Bone marrow (tissue), 2 donors: ENCODE results near the gene NRBF2.
"Not testable (repeated sequence)": the region's sequence is repeated elsewhere in the genome, so short reads cannot be mapped to it uniquely, and the experiment has no call there.

Experiments
- DNase-seq, 2 donors: peaks; one replicate each; lab custom pipeline; 2025; lab: John Stamatoyannopoulos, UW

Gene NRBF2

DNA sequence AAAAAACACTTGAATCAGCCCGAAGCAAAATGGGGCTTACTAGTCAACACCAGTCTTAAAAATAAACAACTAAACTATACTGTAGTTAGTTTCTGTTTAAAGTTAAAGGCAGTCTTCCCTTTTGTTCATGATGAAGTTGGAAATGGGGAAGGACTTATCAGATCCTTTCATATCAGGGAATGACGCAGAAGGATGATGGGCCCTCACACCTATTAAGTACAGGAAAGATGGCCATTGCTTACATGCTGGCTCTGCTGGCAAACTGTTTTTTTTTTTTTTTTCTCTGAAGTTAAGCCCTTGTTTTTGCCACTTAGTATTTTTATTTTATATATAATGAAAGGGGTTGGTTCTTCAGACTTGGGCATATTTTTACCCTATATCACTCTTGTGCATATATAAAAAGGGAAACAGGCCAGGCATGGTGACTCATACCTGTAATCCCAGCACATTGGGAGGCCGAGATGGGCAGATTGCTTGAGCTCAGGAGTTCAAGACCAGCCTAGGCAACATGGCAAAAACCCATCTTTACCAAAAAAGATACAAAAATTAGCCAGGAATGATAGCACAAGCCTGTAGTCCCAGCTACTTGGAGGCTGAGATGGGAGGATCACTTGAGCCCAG is 16.6 kb upstream of the NRBF2 start:
- no peak for DNase-seq

DNA sequence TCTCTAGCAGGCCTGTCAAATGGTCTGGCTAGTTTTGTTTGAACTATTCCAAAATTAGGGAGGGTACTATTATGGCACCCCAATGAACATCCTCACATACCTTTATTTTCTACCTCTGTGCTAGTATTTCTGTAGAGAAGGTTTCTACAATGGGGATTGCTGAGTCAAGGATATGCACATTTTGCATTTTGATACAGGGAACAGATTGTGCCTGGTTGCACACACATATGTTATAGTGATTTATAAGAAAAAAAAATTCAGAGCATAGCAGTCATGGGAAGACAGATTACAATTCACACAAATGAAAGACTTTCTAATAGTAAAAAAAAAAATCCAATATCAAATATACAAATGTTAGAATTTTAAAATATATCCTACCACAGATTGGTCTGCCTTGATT is 14.1 kb upstream of the NRBF2 start:
- no peak for DNase-seq

DNA sequence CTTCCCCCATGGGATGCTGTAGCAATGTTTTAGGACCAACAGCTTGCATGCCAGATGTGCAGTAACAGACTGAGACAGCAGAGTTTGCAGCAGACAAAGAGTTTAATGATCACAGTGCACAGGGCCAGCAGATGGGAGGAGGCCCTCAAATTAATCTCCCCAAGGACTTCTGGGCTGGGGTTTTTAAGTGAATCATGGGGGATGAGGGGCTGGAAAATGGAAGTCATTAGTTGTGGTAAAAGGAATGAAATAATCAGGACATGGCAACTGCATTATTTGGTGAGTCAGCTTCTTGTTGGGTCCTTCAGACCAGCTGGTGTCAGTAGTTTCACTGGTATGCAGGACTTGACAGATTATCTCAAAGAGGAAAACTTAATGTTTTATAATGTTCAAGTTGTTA is 12.6 kb upstream of the NRBF2 start:
- DNase-seq = no peak

GRCh38 chr10:63123727-63124362 is 9.3 kb upstream of the NRBF2 start:
- DNase-seq = no peak

- no peak for DNase-seq
Observed at GRCh38 chr10:63125459-63125858, 7.7 kb upstream of the NRBF2 start.

DNA sequence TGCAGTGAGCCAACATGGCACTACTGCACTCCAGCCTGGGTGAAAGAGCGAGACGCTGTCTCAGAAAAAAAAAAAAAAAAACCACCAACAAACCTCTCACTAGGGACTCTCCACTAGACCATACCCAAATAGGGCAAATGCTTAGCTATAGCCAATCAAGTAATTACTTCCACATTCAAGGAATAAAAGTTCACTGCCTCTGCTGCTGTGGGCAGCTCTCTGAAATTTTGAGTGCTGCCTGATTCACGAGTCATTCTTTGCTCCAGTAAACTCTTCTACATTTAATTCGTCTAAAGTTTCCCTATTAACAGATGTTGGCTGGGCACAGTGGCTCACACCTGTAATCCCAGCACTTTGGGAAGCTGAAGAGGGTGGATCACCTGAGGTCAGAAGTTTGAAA is 4.7 kb upstream of the NRBF2 start:
- DNase-seq = no peak

DNA sequence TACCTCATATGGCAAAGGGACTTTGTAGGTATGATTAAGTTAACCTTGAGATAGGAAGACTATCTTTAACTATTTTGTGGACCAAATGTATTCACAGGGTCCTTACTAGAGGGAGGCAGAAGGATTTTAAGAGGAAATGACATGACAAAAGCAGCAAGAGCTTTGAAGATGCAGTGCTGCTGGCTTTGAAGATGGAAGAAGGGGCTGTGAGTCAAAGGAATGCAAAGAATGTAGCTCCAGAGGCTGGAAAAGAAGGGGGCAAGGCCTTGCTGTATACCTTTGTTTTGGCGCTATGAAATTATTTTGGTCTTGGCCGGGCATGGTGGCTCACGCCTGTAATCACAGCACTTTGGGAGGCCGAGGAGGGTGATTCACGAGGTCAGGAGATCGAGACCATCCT is 3.2 kb upstream of the NRBF2 start:
- no peak for DNase-seq

- DNase-seq = no peak
Observed at GRCh38 chr10:63132651-63133055, 475 bp upstream of the NRBF2 start.

- no peak for DNase-seq
Observed at GRCh38 chr10:63133821-63134557, 861 bp downstream of the NRBF2 start.

DNA sequence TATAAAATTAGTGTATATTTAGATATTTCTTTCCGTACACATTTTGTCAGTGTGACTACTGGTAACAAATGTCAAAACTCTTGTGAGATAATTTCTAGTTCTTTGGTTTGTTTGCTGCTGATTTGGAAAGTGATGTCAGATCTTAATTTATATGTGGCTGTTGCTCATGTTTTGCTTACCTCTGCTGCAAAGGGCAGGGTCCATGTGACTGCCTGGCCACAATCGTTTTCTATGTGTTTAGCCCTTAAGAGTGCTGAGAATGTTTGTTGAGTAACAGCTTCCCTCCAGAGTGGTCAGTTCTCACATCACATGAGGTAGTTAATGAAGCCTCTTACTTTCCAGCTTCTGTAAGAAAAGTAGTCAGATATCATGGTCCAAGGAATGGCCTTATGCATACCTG is 4.2 kb downstream of the NRBF2 start:
- no peak for DNase-seq

GRCh38 chr10:63140077-63140476 is 6.9 kb downstream of the NRBF2 start:
- no peak for DNase-seq

DNA sequence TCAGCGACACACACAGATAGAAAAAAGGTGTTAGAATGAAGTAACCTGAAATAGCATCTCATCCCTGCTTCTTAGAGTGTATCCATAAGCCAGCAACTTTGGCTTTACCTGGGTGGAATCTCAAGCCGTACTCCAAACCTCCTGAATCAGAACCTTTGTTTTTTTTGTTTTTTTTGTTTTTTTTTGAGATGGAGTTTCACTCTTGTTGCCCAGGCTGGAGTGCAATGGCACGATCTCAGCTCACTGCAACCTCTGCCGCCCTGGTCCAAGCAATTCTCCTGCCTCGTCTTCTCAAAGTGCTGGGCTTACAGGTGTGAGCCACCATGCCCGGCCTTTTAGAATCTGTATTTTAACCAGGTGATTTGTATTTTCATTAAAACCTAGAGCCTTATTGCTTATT is 9.0 kb downstream of the NRBF2 start:
- DNase-seq = no peak

DNA sequence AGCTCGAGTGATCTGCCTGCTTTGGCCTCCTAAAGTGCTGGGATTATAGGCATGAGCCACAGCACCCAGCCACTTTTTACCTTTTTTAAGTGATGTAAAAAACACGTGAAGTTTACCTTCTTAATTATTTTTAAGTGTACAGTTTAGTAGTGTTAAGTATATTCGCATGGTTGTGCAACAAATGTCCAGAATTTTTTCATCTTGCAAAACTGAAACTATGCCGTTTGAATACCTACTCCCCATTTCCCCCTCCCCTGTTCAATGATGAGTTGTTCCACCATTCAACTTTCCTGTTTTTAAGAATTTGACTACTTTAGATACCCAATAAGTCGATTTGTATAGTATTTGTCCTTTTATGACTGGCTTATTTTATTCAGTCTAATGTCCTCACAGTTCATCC is 10.9 kb downstream of the NRBF2 start:
- no peak for DNase-seq

DNA sequence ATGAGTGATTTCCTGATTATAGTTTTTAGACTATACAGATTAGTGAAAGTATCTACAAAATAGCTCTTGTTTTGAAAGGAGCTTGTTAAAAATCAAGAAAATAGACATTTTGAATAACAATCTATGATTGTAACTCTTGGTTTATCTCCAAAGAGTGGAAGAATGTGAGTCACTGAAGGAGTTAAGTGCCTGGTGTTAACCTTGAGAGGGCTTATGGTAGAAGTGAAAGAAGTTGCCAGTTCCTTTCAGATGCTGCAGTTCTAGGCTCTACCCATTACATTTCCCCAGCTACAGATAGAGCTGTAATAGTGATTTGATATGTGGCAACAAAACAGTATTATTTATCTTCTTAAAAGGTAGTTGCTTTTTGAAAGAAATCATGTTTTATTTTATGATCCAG is 12.7 kb downstream of the NRBF2 start:
- no peak for DNase-seq

- no peak for DNase-seq
Observed at GRCh38 chr10:63146503-63146902, 13.4 kb downstream of the NRBF2 start.

DNA sequence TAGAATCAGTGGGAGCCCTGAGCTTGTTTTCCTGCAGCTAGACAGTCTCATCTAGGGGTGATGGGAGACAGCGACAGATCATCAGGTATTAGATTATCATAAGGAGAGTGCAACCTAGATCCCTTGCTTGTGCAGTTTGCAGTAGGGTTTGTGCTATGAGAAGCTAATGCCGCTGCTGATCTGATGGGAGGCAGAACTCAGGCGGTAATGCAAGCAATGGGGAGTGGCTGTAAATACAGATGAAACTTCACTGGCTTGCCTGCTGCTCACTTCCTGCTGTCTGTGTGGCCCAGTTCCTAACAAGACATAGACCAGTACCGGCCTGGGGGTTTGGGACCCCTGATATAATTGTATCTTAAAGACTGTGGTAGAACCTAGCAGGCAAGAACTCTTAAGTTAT is 17.6 kb downstream of the NRBF2 start:
- no peak for DNase-seq

- DNase-seq = not testable (repeated sequence)
Observed at GRCh38 chr10:63153868-63154545, 20.9 kb downstream of the NRBF2 start.

GRCh38 chr10:63154546-63155387 is 21.6 kb downstream of the NRBF2 start:
- no peak for DNase-seq

DNA sequence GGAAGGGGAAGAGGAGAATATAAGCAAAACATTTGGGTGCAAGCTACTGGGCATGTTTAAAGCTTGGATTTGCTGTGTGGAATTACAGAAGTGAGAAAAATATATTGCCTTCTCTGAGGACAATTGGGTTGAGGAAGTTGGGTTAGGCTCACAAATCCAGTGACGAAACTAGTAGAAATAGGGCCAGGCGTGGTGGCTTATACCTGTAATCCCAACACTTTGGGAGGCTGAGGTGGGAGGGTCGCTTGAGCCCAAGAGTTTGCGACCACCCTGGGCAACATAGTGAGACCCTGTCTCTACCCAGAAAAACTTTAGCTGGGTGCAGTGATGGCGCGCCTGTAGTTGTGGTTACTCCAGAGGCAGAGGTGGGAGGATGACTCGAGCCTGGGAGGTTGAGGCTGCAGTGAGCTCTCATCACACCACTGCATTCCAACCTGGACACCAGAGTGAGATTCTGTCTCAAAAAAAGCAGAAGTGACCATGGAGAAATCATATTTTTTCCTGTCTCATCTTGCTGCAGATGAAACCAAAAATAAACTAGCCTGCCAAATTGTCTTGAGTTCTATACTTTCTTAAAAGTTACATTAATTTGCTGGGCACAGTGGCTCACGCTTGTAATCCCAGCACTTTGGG is 22.4 kb downstream of the NRBF2 start:
- DNase-seq = peak in 1 of 2 donors; percentile 7

GRCh38 chr10:63156236-63156635 is 23.1 kb downstream of the NRBF2 start:
- no peak for DNase-seq

- DNase-seq = peak in 1 of 2 donors; percentile 46
Observed at GRCh38 chr10:63157845-63158624, 24.9 kb downstream of the NRBF2 start.
